Effector CD8-positive, alpha-beta T cell (primary cell): Measurements from ENCODE around the gene CPSF4L.

Source experiments
- DNase-seq: peaks from one replicate; lab custom pipeline; 2025; lab: John Stamatoyannopoulos, UW

CPSF4L gene

GRCh38 chr17:73289549-73290254 lies 28.0 kb upstream of the CPSF4L start:
- DNase-seq = no peak

- no peak for DNase-seq
These were observed 27.0 kb upstream of the CPSF4L start for GRCh38 chr17:73288534-73289302.

- DNase-seq = no peak
These were observed 25.2 kb upstream of the CPSF4L start for GRCh38 chr17:73286863-73287296.

GRCh38 chr17:73285916-73286862 lies 24.5 kb upstream of the CPSF4L start:
- no peak for DNase-seq

- no peak for DNase-seq
These were observed 23.9 kb upstream of the CPSF4L start for GRCh38 chr17:73285603-73285908.

- DNase-seq = no peak
These were observed 23.4 kb upstream of the CPSF4L start for GRCh38 chr17:73284906-73285602.

GRCh38 chr17:73284354-73284753 lies 22.7 kb upstream of the CPSF4L start:
- no peak for DNase-seq

- DNase-seq = no peak
These were observed 22.2 kb upstream of the CPSF4L start for GRCh38 chr17:73283841-73284282.

- no peak for DNase-seq
These were observed 21.6 kb upstream of the CPSF4L start for GRCh38 chr17:73283250-73283649.

GRCh38 chr17:73282629-73283028 lies 20.9 kb upstream of the CPSF4L start:
- no peak for DNase-seq

GRCh38 chr17:73281928-73282327 lies 20.2 kb upstream of the CPSF4L start:
- no peak for DNase-seq

- no peak for DNase-seq
These were observed 18.5 kb upstream of the CPSF4L start for GRCh38 chr17:73280191-73280590.

GRCh38 chr17:73279704-73280103 lies 18.0 kb upstream of the CPSF4L start:
- no peak for DNase-seq

GRCh38 chr17:73278465-73279453 lies 17.1 kb upstream of the CPSF4L start:
- no peak for DNase-seq

- no peak for DNase-seq
These were observed 16.4 kb upstream of the CPSF4L start for GRCh38 chr17:73278049-73278464.

GRCh38 chr17:73274490-73274889 lies 12.8 kb upstream of the CPSF4L start:
- no peak for DNase-seq

GRCh38 chr17:73272906-73273218 lies 11.2 kb upstream of the CPSF4L start:
- no peak for DNase-seq

GRCh38 chr17:73271072-73271471 lies 9.4 kb upstream of the CPSF4L start:
- no peak for DNase-seq

- DNase-seq = no peak
These were observed 8.1 kb upstream of the CPSF4L start for GRCh38 chr17:73269791-73270190.

GRCh38 chr17:73269329-73269615 lies 7.6 kb upstream of the CPSF4L start:
- DNase-seq = no peak
